CD14-positive monocyte (primary cell): ENCODE measurements around the gene PHLDB3. TPM values are rescaled to one million over a fixed set of nuclear protein-coding genes. Genes with fewer than 3 reads are reported as not detected.

Experiments
- DNase-seq, 3 donors: peaks; one replicate each; pipeline ENCODE4 v3.0.0-alpha.2; 2011 to 2022
- H2AFZ ChIP-seq: 2 replicates; pipeline ENCODE4 v1.6.0; 2012; ENCODE audit warnings: mild to moderate bottlenecking, low read depth, low read length, inconsistent platforms; ENCODE audit not compliant: insufficient read depth, poor library complexity, severe bottlenecking
- H3K27ac ChIP-seq, 2 donors: 1 replicate in 1 of 2; 2 replicates in 1 of 2; pipeline ENCODE4 v1.5.1; 2012 to 2013; ENCODE audit warnings: low read length in 2 of 2, control low read depth in 1 of 2, inconsistent platforms in 1 of 2, low read depth in 1 of 2, mild to moderate bottlenecking in 1 of 2
- H3K27me3 ChIP-seq, 2 donors: one replicate each; pipeline versions ENCODE4 v1.6.0 to v1.6.1; 2011 to 2013; ENCODE audit warnings: low read length in 2 of 2; ENCODE audit not compliant: control insufficient read depth in 2 of 2, insufficient read depth in 2 of 2
- H3K36me3 ChIP-seq, 2 donors: replicated peaks in 1 of 2; 1 replicate in 1 of 2; 2 replicates in 1 of 2; pipeline versions ENCODE4 v1.5.1 to v1.6.1; 2012 to 2013; ENCODE audit warnings: low read length in 2 of 2, control low read depth in 1 of 2, inconsistent platforms in 1 of 2, mild to moderate bottlenecking in 1 of 2; ENCODE audit not compliant: insufficient read depth in 2 of 2, control insufficient read depth in 1 of 2
- H3K4me1 ChIP-seq, 2 donors: 1 replicate in 1 of 2; 2 replicates in 1 of 2; pipeline versions ENCODE4 v1.5.1 to v1.6.1; 2012 to 2013; ENCODE audit warnings: low read length in 2 of 2, control low read depth in 1 of 2, inconsistent platforms in 1 of 2, mild to moderate bottlenecking in 1 of 2, moderate library complexity in 1 of 2; ENCODE audit not compliant: insufficient read depth in 2 of 2, control insufficient read depth in 1 of 2
- H3K4me2 ChIP-seq: replicated peaks from 2 replicates; pipeline ENCODE3; 2012; ENCODE audit warnings: low read length, moderate library complexity, mild to moderate bottlenecking; ENCODE audit not compliant: poor library complexity, severe bottlenecking; ENCODE audit errors: extremely low read depth
- H3K4me3 ChIP-seq, 3 experiments: fragments of 200-600 bp in 1 of 3; sonication (generic) in 1 of 3; replicated peaks in 1 of 3; 1 replicate in 2 of 3; 2 replicates in 1 of 3; pipeline ENCODE4 v1.5.1; 2011 to 2013; ENCODE audit warnings: low read length in 3 of 3, mild to moderate bottlenecking in 3 of 3, control low read depth in 2 of 3, low read depth in 2 of 3, inconsistent platforms in 1 of 3, moderate library complexity in 1 of 3
- H3K79me2 ChIP-seq: 2 replicates; pipeline ENCODE4 v1.6.0; 2012; ENCODE audit warnings: mild to moderate bottlenecking, control low read depth, inconsistent platforms, low read length, moderate library complexity; ENCODE audit not compliant: insufficient read depth
- H3K9ac ChIP-seq: 2 replicates; pipeline ENCODE4 v1.6.0; 2017; ENCODE audit warnings: low read length, mild to moderate bottlenecking; ENCODE audit not compliant: insufficient read depth, poor library complexity, severe bottlenecking
- H3K9me3 ChIP-seq, 2 donors: replicated peaks in 1 of 2; 1 replicate in 1 of 2; 2 replicates in 1 of 2; pipeline versions ENCODE4 v1.5.1 to v1.6.1; 2012 to 2013; ENCODE audit warnings: low read length in 2 of 2, control low read depth in 1 of 2; ENCODE audit not compliant: control insufficient read depth in 1 of 2, insufficient read depth in 1 of 2
- H4K20me1 ChIP-seq: 2 replicates; pipeline ENCODE4 v1.6.0; 2012; ENCODE audit warnings: mild to moderate bottlenecking, low read length, control low read depth, moderate library complexity; ENCODE audit not compliant: insufficient read depth
- H3K27ac Mint-ChIP-seq, 7 donors: one replicate each; pipeline ENCODE4 v1.8.0; 2020; ENCODE audit warnings: mild to moderate bottlenecking in 7 of 7, mixed read lengths in 7 of 7, moderate library complexity in 6 of 7, inconsistent platforms in 2 of 7
- H3K27me3 Mint-ChIP-seq, 3 donors: one replicate each; pipeline ENCODE4 v1.8.0; 2021 to 2022; ENCODE audit warnings: low read depth in 3 of 3, mild to moderate bottlenecking in 3 of 3, mixed read lengths in 3 of 3, moderate library complexity in 3 of 3, inconsistent platforms in 1 of 3
- H3K36me3 Mint-ChIP-seq, 2 donors: one replicate each; pipeline ENCODE4 v1.8.0; 2020; ENCODE audit warnings: mixed read lengths in 2 of 2, inconsistent platforms in 1 of 2, mild to moderate bottlenecking in 1 of 2
- H3K4me1 Mint-ChIP-seq: one replicate; pipeline ENCODE4 v1.8.0; 2020; ENCODE audit warnings: mild to moderate bottlenecking, mixed read lengths
- H3K4me3 Mint-ChIP-seq, 2 donors: one replicate each; pipeline ENCODE4 v1.8.0; 2020; ENCODE audit warnings: mild to moderate bottlenecking in 2 of 2, mixed read lengths in 2 of 2, moderate library complexity in 1 of 2
- H3K9me3 Mint-ChIP-seq, 7 donors: one replicate each; pipeline ENCODE4 v1.8.0; 2020 to 2022; ENCODE audit warnings: mixed read lengths in 7 of 7, mild to moderate bottlenecking in 6 of 7, moderate library complexity in 6 of 7, inconsistent platforms in 2 of 7
- WGBS: methylation state at CpG from one replicate; pipeline ENCODE4 v1.1.5; 2013; ENCODE audit warnings: missing lambda C conversion rate; ENCODE audit not compliant: insufficient coverage; 5-methylcytosine and 5-hydroxymethylcytosine counted together
- intact Hi-C, 2 donors: fragments of 100-400 bp; cut with micrococcal nuclease; formaldehyde crosslinking; loops; one replicate each; pipeline versions ENCODE4 v1.15.0 to v1.15.1; 2023
- polyA plus RNA-seq, 3 donors: library from polyadenylated mRNA; depleted of rRNA in 1 of 3; unstranded in 2 of 3; stranded (reverse) in 1 of 3; fragments of 300-500 nt in 2 of 3; fragments of >200 nt in 1 of 3; fragmentation: Illumina TruSeq in 2 of 3; gene quantifications; 1 replicate in 2 of 3; 2 replicates in 1 of 3; pipeline ENCODE4 v1.2.3, GENCODE V29; 2012 to 2021
- TF ChIP-seq, protein P1 (sequence below): fragments of 200-600 bp; IDR thresholded peaks from one replicate; pipeline ENCODE4 v1.8.0; 2022; ENCODE audit warnings: antibody characterized with exemption, mild to moderate bottlenecking

The PHLDB3 gene
- polyA plus RNA-seq, 3 donors, result 1.4 to 3.4 (median 1.7) TPM

DNA sequence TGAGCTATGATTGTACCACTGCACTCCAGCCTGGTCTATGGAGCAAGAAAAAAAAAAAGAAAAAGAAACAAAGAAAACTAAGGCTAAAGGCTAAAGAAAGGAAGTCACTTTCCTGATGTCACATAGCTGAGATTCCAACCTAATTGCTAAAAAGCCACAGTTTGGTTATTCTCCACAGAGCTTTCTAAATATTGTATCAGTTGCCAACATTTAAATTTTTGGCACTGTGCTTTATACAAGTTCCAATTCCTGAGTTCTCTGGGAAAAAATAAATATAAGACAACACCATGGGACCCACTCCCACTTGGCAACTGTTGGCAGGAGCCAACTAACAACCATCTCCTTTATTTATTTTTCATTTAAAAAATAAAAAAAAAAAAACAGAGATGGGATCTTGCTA lies 27.9 kb downstream of the PHLDB3 start:
- Histone ChIP-seq H3K9me3 (no peaks in the 10 kb centered on the region), H3K4me1 (peaks cover 14 to 18% of the 10 kb centered on the region in 2 donors), H3K4me2 (no peak overlapping the region), H3K9ac (no peak overlapping the region), H3K27ac (no peak overlapping the region), H2AFZ (no peak overlapping the region), H3K4me3 (no peak overlapping the region), H3K79me2 (no peaks in the 10 kb centered on the region), H3K36me3 (no peaks in the 10 kb centered on the region), H4K20me1 (no peaks in the 10 kb centered on the region), H3K27me3 (no peaks in the 10 kb centered on the region)
- Mint-ChIP-seq H3K4me3 (no peak overlapping the region), H3K4me1 (peaks cover 18% of the 10 kb centered on the region), H3K36me3 (peaks cover 17 to 33% of the 10 kb centered on the region in 2 donors), H3K9me3 (no peaks in the 10 kb centered on the region), H3K27ac (peak overlapping the region in 1 of 7 donors; percentile 93), H3K27me3 (peaks cover 0 to 16% (median 4%) of the 10 kb centered on the region in 3 donors)
- DNase-seq, result no peak
- TF ChIP-seq, protein P1, sequence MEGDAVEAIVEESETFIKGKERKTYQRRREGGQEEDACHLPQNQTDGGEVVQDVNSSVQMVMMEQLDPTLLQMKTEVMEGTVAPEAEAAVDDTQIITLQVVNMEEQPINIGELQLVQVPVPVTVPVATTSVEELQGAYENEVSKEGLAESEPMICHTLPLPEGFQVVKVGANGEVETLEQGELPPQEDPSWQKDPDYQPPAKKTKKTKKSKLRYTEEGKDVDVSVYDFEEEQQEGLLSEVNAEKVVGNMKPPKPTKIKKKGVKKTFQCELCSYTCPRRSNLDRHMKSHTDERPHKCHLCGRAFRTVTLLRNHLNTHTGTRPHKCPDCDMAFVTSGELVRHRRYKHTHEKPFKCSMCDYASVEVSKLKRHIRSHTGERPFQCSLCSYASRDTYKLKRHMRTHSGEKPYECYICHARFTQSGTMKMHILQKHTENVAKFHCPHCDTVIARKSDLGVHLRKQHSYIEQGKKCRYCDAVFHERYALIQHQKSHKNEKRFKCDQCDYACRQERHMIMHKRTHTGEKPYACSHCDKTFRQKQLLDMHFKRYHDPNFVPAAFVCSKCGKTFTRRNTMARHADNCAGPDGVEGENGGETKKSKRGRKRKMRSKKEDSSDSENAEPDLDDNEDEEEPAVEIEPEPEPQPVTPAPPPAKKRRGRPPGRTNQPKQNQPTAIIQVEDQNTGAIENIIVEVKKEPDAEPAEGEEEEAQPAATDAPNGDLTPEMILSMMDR, result no peak
- intact Hi-C loops, result no loop called here

DNA sequence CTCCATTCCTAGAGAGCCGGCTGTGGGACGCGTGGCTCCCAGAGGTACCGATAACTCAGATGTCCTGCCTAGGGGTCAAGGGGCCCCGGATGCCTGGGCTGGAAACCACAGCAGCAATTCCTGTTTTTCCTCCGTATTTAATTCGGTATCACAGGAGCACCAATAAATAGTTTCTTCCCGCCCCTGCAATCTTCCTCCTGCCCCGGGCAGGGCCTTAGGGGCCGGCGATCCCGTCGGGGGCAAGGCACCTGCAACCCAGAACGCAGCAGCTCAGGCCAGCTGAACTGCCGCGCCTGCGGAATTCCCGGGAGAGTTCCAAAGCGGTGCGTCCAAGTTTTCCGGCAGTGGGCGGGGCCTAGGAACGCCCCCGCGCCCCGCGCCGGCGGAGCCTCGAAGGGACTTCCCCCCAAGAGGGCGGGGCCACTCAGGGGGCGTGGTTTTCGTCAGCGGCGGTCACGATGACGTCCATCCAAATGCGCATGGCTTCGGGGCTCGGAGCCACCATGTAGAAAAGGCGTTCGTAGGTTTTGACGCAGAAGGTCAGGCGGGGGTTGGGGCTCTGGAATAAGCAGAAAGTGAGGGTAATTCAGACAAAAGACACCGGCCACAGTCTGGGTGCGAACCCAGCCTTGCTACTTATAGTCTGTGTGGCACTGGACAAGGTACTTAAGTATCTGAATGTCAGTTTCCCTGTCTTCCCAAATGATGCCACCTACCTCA lies 29.4 kb downstream of the PHLDB3 start:
- Histone ChIP-seq H3K9ac (peak overlapping the region; percentile 48), H3K36me3 (no peaks in the 10 kb centered on the region), H3K27me3 (no peaks in the 10 kb centered on the region), H3K79me2 (no peaks in the 10 kb centered on the region), H3K4me2 (peak overlapping the region; percentile 81), H2AFZ (peak overlapping the region; percentile 71), H3K4me3 (peak overlapping the region; percentile 35 to 74 (median 62)), H3K4me1 (peaks cover 14 to 18% of the 10 kb centered on the region in 2 donors), H3K27ac (peak overlapping the region; percentile 64 to 81), H4K20me1 (no peaks in the 10 kb centered on the region), H3K9me3 (no peaks in the 10 kb centered on the region)
- DNase-seq, result peak; percentile 91 to 94 (median 92)
- WGBS, result under 1% methylated on average over 33 of the region's 46 CpGs
- TF ChIP-seq, protein P1, result no peak
- Mint-ChIP-seq H3K4me3 (peak overlapping the region; percentile 77 to 89), H3K4me1 (peaks cover 18% of the 10 kb centered on the region), H3K27me3 (peaks cover 0 to 17% (median 4%) of the 10 kb centered on the region in 3 donors), H3K36me3 (peaks cover 14 to 27% of the 10 kb centered on the region in 2 donors), H3K9me3 (no peaks in the 10 kb centered on the region), H3K27ac (peak overlapping the region; percentile 80 to 95 (median 93))
- intact Hi-C loops, result no loop called here
